Fibroblast of pulmonary artery (primary cell): ENCODE measurements around the gene RNF214.
"Not testable (repeated sequence)": the region's sequence is repeated elsewhere in the genome, so short reads cannot be mapped to it uniquely, and the experiment has no call there.

Source experiments
- DNase-seq: peaks from one replicate; pipeline ENCODE4 v3.0.0-alpha.2; 2010; ENCODE audit warnings: low read depth
- H3K4me3 ChIP-seq: replicated peaks from 2 replicates; pipeline ENCODE4 v1.5.1; 2011; ENCODE audit warnings: low read depth, mild to moderate bottlenecking, control low read depth, low read length, moderate library complexity
- TF ChIP-seq, protein P1 (sequence below): IDR thresholded peaks from 2 replicates; pipeline ENCODE4 v1.5.1; 2011; ENCODE audit warnings: mild to moderate bottlenecking, control low read depth, low read length, inconsistent platforms; ENCODE audit errors: missing control alignments

RNF214 gene

GRCh38 chr11:117232092-117232878 is at the start of gene RNF214:
Gene RNF214 (plus strand): TSS chr11:117232671. CDS start chr11:117234273, 1,602 bp downstream.
- DNase-seq = peak; percentile 71
- H3K4me3 ChIP-seq = peak within 1 kb of the TSS; percentile 98
- TF ChIP-seq, protein P1, sequence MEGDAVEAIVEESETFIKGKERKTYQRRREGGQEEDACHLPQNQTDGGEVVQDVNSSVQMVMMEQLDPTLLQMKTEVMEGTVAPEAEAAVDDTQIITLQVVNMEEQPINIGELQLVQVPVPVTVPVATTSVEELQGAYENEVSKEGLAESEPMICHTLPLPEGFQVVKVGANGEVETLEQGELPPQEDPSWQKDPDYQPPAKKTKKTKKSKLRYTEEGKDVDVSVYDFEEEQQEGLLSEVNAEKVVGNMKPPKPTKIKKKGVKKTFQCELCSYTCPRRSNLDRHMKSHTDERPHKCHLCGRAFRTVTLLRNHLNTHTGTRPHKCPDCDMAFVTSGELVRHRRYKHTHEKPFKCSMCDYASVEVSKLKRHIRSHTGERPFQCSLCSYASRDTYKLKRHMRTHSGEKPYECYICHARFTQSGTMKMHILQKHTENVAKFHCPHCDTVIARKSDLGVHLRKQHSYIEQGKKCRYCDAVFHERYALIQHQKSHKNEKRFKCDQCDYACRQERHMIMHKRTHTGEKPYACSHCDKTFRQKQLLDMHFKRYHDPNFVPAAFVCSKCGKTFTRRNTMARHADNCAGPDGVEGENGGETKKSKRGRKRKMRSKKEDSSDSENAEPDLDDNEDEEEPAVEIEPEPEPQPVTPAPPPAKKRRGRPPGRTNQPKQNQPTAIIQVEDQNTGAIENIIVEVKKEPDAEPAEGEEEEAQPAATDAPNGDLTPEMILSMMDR = peak; percentile 36

DNA sequence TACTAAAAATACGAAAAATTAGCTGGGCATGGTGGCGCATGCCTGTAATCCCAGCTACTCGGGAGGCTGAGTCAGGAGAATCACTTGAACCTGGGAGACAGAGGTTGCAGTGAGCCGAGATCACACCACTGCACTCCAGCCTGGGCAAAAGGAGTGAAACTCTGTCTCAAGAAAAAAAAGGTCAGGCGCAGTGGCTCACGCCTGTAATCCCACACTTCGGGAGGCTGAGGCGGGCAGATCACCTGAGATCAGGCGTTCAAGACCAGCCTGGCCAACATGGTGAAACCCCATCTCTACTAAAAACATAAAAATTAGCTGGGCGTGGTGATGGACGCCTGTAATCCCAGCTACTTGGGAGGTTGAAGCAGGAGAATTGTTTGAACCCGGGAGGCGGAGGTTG is 49.3 kb upstream of the RNF214 start:
- not testable (repeated sequence) for H3K4me3 ChIP-seq, DNase-seq

- DNase-seq = no peak
- no peak overlapping the region for H3K4me3 ChIP-seq
- TF ChIP-seq, protein P1 = no peak
Observed at GRCh38 chr11:117183724-117184349, 48.6 kb upstream of the RNF214 start.

GRCh38 chr11:117185736-117186430 is 46.6 kb upstream of the RNF214 start:
- H3K4me3 ChIP-seq = no peak overlapping the region
- TF ChIP-seq, protein P1 = no peak
- DNase-seq = no peak

GRCh38 chr11:117186431-117186761 is 46.1 kb upstream of the RNF214 start:
- no peak for DNase-seq
- TF ChIP-seq, protein P1 = no peak
- H3K4me3 ChIP-seq = no peak overlapping the region

- no peak for DNase-seq
- no peak overlapping the region for H3K4me3 ChIP-seq
- TF ChIP-seq, protein P1 = no peak
Observed at GRCh38 chr11:117187007-117187406, 45.5 kb upstream of the RNF214 start.

DNA sequence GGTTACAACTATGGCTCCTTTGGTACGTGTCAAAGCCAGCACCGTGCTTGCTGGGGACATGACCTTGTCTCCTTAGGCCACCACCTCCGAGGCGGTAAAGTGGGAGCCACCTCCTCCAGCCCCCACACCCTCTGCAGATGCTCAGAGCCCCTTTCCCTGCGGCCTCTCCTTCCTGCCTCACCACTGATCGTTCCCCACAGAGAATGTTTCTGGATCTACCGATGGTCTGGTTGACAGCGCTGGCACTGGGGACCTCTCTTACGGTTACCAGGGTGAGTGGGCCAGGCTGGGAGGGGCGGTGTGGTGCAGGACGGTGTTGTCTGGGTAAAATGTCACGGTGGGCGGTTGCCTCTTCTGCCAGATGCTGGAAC is 45.1 kb upstream of the RNF214 start:
- no peak for DNase-seq
- TF ChIP-seq, protein P1 = no peak
- H3K4me3 ChIP-seq = no peak overlapping the region
